ENCODE results near the gene HLA-B. TPM values are rescaled to one million over a fixed set of nuclear protein-coding genes. Genes with fewer than 3 reads are reported as not detected.

The HLA-B gene
- total RNA-seq, 4 donors from 2014 or later: 995 to 1,612 (median 1,279) TPM

DNA sequence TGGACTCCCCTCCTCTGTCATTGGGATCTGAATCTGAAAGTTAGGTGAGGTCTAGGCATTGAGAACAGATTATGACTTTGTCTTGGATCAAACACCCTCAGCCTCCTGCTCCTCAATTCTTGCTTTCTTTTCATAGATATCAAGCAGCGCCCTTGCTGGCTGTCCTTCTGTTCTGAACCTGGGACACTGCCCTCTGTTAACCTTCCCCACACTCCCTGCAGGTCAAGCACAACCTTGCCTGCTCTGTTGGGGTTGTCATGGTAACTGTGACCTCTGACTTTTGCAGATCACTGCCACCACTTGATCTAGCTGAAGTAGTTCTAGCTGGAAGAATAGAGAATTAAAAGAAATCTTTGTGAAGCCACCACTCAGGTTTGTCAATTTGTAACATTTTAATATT, 30.0 kb upstream of the HLA-B start:
- H3K36me3 ChIP-seq: no peaks in the 10 kb centered on the region
- no peaks in the 10 kb centered on the region for H3K4me1 ChIP-seq
- H3K27ac ChIP-seq: no peak overlapping the region
- H3K4me3 ChIP-seq: no peak overlapping the region
- TF ChIP-seq POLR2A (IDR thresholded peaks at IDR 0.05): no peak
- no peak for TF ChIP-seq EP300 (IDR thresholded peaks at IDR 0.05)
- no peak for TF ChIP-seq POLR2AphosphoS5 (IDR thresholded peaks at IDR 0.05)
- TF ChIP-seq, protein P1, sequence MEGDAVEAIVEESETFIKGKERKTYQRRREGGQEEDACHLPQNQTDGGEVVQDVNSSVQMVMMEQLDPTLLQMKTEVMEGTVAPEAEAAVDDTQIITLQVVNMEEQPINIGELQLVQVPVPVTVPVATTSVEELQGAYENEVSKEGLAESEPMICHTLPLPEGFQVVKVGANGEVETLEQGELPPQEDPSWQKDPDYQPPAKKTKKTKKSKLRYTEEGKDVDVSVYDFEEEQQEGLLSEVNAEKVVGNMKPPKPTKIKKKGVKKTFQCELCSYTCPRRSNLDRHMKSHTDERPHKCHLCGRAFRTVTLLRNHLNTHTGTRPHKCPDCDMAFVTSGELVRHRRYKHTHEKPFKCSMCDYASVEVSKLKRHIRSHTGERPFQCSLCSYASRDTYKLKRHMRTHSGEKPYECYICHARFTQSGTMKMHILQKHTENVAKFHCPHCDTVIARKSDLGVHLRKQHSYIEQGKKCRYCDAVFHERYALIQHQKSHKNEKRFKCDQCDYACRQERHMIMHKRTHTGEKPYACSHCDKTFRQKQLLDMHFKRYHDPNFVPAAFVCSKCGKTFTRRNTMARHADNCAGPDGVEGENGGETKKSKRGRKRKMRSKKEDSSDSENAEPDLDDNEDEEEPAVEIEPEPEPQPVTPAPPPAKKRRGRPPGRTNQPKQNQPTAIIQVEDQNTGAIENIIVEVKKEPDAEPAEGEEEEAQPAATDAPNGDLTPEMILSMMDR (IDR thresholded peaks at IDR 0.05): no peak
- H3K9me3 ChIP-seq: no peaks in the 10 kb centered on the region
- no peaks in the 10 kb centered on the region for H3K27me3 ChIP-seq
- no peak for DNase-seq (ENCODE audit: low spot score in 2 of 2)
- 87% methylated on average over 1 of the region's 1 CpG for WGBS

DNA sequence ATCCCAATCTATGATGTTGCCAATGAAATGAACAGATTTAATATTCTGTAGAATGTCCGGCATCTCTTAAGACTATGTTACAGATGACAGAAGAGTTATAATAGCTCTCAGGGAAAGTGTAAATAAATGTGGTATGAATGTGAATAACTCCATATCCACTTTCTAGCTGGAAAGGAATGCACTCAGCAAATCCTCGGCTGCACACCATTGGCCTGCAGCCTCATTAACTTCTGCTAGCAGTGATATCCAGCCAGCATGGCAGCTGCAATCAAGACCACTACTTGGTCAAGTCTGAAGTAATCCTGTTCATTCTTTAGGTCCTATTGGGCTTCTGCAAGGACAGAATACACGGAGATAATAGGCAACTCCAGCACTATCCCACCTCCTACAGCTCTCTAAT, 29.1 kb upstream of the HLA-B start:
- WGBS: 90% methylated on average over 3 of the region's 3 CpGs
- no peak for TF ChIP-seq POLR2A (IDR thresholded peaks at IDR 0.05)
- TF ChIP-seq, protein P1 (IDR thresholded peaks at IDR 0.05): no peak
- TF ChIP-seq POLR2AphosphoS5 (IDR thresholded peaks at IDR 0.05): no peak
- TF ChIP-seq EP300 (IDR thresholded peaks at IDR 0.05): no peak
- no peaks in the 10 kb centered on the region for H3K36me3 ChIP-seq
- no peaks in the 10 kb centered on the region for H3K9me3 ChIP-seq
- DNase-seq (ENCODE audit: low spot score in 2 of 2): no peak
- no peaks in the 10 kb centered on the region for H3K4me1 ChIP-seq
- H3K4me3 ChIP-seq: no peak overlapping the region
- no peak overlapping the region for H3K27ac ChIP-seq
- H3K27me3 ChIP-seq: no peaks in the 10 kb centered on the region

DNA sequence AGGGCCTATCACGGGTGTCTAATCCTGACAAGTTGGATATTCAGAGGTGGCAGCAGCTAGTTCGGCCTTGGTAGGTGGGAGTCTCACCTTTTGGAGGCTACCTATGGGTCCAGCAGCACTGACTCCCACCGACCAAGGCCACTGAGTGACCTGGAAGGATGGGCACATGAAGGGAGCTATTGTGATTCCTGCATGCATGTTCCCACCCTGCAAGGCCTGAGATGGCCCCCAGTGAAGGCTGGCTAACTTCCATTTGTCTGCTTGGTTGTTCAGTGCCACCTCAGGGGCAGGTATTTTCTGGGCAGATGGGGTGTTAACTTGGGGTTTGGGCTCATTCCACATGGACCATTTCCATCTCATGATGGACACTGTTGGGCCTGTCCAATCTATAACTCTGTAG, 28.1 kb upstream of the HLA-B start:
- Histone ChIP-seq H3K27ac (no peak overlapping the region), H3K4me3 (no peak overlapping the region), H3K27me3 (no peaks in the 10 kb centered on the region), H3K4me1 (no peaks in the 10 kb centered on the region), H3K36me3 (no peaks in the 10 kb centered on the region), H3K9me3 (no peaks in the 10 kb centered on the region)
- DNase-seq (ENCODE audit: low spot score in 2 of 2): no peak
- TF ChIP-seq POLR2AphosphoS5 (IDR thresholded peaks at IDR 0.05) (no peak), POLR2A (IDR thresholded peaks at IDR 0.05) (no peak), EP300 (IDR thresholded peaks at IDR 0.05) (no peak)
- TF ChIP-seq, protein P1 (IDR thresholded peaks at IDR 0.05): no peak
- whole genome bisulfite sequencing: 72% methylated on average over 2 of the region's 3 CpGs

DNA sequence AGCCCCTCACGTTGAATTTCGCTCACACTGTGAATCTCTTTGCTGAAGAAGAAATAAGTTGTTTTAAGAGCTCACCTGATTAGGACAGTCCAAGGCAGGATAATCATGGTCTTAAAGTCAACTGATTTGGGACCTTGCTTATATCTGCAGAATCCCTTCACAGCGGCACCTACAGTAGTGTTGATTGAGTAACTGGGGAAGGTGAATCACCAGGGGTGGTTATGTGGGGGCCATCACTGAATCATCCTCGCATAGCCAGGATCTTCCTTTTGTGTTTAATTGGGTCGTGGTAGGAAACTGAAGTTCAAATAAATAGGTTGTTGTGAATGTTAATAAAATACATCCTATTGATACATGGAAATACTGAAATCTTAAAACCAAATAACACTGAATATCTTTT, 26.2 kb upstream of the HLA-B start:
- 67% methylated on average over 5 of the region's 5 CpGs for WGBS
- no peaks in the 10 kb centered on the region for H3K4me1 ChIP-seq

DNA sequence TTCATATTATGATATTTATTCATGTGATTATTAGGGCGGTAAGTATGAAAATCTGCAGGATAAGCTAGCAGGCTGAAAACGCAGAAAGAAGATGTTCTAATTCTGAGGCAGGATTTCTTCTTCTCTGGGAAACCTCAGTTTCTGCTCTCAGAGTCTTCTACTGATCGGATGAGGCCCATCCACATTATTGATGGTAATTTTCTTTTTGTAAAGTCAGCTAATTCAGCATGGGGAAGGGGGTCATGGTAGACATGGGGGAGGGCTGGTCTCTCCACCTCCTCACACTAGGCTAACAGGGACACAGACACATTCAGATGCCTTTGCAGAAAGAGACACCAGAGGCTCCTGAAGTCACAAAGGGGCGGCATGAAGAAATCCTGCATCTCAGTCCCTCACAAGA, 24.7 kb upstream of the HLA-B start:
- TF ChIP-seq POLR2A (IDR thresholded peaks at IDR 0.05): no peak
- no peak for TF ChIP-seq EP300 (IDR thresholded peaks at IDR 0.05)
- TF ChIP-seq, protein P1 (IDR thresholded peaks at IDR 0.05): no peak
- no peak for TF ChIP-seq POLR2AphosphoS5 (IDR thresholded peaks at IDR 0.05)
- 65% methylated on average over 4 of the region's 4 CpGs for WGBS

More for the DNA sequence above, 26.2 kb upstream of the HLA-B start:
- DNase-seq (ENCODE audit: low spot score in 2 of 2): no peak
- H3K9me3 ChIP-seq: no peaks in the 10 kb centered on the region
- TF ChIP-seq, protein P1 (IDR thresholded peaks at IDR 0.05): no peak
- TF ChIP-seq EP300 (IDR thresholded peaks at IDR 0.05): no peak
- no peak for TF ChIP-seq POLR2AphosphoS5 (IDR thresholded peaks at IDR 0.05)
- no peak for TF ChIP-seq POLR2A (IDR thresholded peaks at IDR 0.05)
- peaks cover 12% of the 10 kb centered on the region for H3K27me3 ChIP-seq
- H3K4me3 ChIP-seq: no peak overlapping the region
- H3K27ac ChIP-seq: no peak overlapping the region
- H3K36me3 ChIP-seq: no peaks in the 10 kb centered on the region

More for the DNA sequence above, 24.7 kb upstream of the HLA-B start:
- no peak for DNase-seq (ENCODE audit: low spot score in 2 of 2)
- Histone ChIP-seq H3K27me3 (peaks cover 27% of the 10 kb centered on the region), H3K36me3 (no peaks in the 10 kb centered on the region), H3K27ac (no peak overlapping the region), H3K9me3 (no peaks in the 10 kb centered on the region), H3K4me1 (no peaks in the 10 kb centered on the region), H3K4me3 (no peak overlapping the region)

Measured in suprapubic skin (tissue), 4 donors.